ENCODE data around the gene GLIS1.

Gene GLIS1

GRCh38 chr1:53476579-53476978, 262.4 kb downstream of the GLIS1 start:
- no peak for DNase-seq

- DNase-seq, result no peak
Observed at GRCh38 chr1:53475664-53476063, 263.3 kb downstream of the GLIS1 start.

- no peak for DNase-seq
Observed at GRCh38 chr1:53473463-53473862, 265.5 kb downstream of the GLIS1 start.

GRCh38 chr1:53471000-53471399, 268.0 kb downstream of the GLIS1 start:
- no peak for DNase-seq

- DNase-seq, result no peak
Observed at GRCh38 chr1:53470584-53470983, 268.4 kb downstream of the GLIS1 start.

GRCh38 chr1:53470155-53470554, 268.8 kb downstream of the GLIS1 start:
- peak; percentile 24 to 47 for DNase-seq

GRCh38 chr1:53469373-53469772, 269.6 kb downstream of the GLIS1 start:
- DNase-seq, result no peak

GRCh38 chr1:53468374-53468773, 270.6 kb downstream of the GLIS1 start:
- no peak for DNase-seq

GRCh38 chr1:53467391-53467790, 271.6 kb downstream of the GLIS1 start:
- no peak for DNase-seq

GRCh38 chr1:53465023-53465957, 273.7 kb downstream of the GLIS1 start:
- DNase-seq, result no peak

- no peak for DNase-seq
Observed at GRCh38 chr1:53463961-53464899, 274.7 kb downstream of the GLIS1 start.

GRCh38 chr1:53462769-53463501, 276.0 kb downstream of the GLIS1 start:
- no peak for DNase-seq

GRCh38 chr1:53462193-53462592, 276.8 kb downstream of the GLIS1 start:
- DNase-seq, result no peak

- DNase-seq, result no peak
Observed at GRCh38 chr1:53461323-53462044, 277.5 kb downstream of the GLIS1 start.

- no peak for DNase-seq
Observed at GRCh38 chr1:53460666-53461322, 278.2 kb downstream of the GLIS1 start.

- DNase-seq, result no peak
Observed at GRCh38 chr1:53460211-53460634, 278.7 kb downstream of the GLIS1 start.

GRCh38 chr1:53459321-53460175, 279.4 kb downstream of the GLIS1 start, which contains the start of gene DMRTB1:
TSS of gene DMRTB1 (plus strand) at chr1:53459399. CDS start at chr1:53459454, 55 bp downstream.
- no peak for DNase-seq

GRCh38 chr1:53458634-53459033, 280.3 kb downstream of the GLIS1 start:
- no peak for DNase-seq

Measured in hippocampal formation (tissue), 2 donors.